Activated CD4-positive, alpha-beta T cell treated with anti-CD3 and anti-CD28 coated beads, Interleukin-2, amount 50 U/mL, for 48 hours (primary cell): ENCODE measurements around the gene ZBTB48.

Experiments
- DNase-seq, 2 experiments: peaks; one replicate each; pipeline ENCODE4 v3.0.0-alpha.2; 2020

Gene ZBTB48

GRCh38 chr1:6614019-6614928 is 34.5 kb downstream of the ZBTB48 start:
- peak; percentile 61 to 65 for DNase-seq

GRCh38 chr1:6614929-6615785 is 35.4 kb downstream of the ZBTB48 start:
- DNase-seq: no peak

GRCh38 chr1:6619045-6619444 is 39.3 kb downstream of the ZBTB48 start:
- no peak for DNase-seq

GRCh38 chr1:6621429-6622391 is 41.9 kb downstream of the ZBTB48 start:
- no peak for DNase-seq

- DNase-seq: no peak
These were observed 42.8 kb downstream of the ZBTB48 start for GRCh38 chr1:6622396-6623152.

GRCh38 chr1:6623269-6623965 is 43.6 kb downstream of the ZBTB48 start:
- DNase-seq: no peak

GRCh38 chr1:6624710-6625583 is 45.2 kb downstream of the ZBTB48 start, which contains the start of gene THAP3:
TSS of gene THAP3 (plus strand) at chr1:6624868. CDS start at chr1:6625219, 351 bp downstream.
- peak; percentile 90 for DNase-seq

- peak; percentile 27 to 42 for DNase-seq
These were observed 45.9 kb downstream of the ZBTB48 start for GRCh38 chr1:6625584-6626149.

GRCh38 chr1:6627031-6627430 is 47.2 kb downstream of the ZBTB48 start:
- no peak for DNase-seq

- DNase-seq: no peak
These were observed 48.2 kb downstream of the ZBTB48 start for GRCh38 chr1:6627841-6628545.

GRCh38 chr1:6628971-6629479 is 49.2 kb downstream of the ZBTB48 start:
- no peak for DNase-seq

GRCh38 chr1:6630027-6630426 is 50.2 kb downstream of the ZBTB48 start:
- DNase-seq: no peak

GRCh38 chr1:6631058-6631457 is 51.3 kb downstream of the ZBTB48 start:
- no peak for DNase-seq

- DNase-seq: no peak
These were observed 53.1 kb downstream of the ZBTB48 start for GRCh38 chr1:6632588-6633514.

GRCh38 chr1:6634371-6635052 is 54.7 kb downstream of the ZBTB48 start:
- peak; percentile 48 to 64 for DNase-seq

GRCh38 chr1:6635161-6635909 is 55.5 kb downstream of the ZBTB48 start:
- DNase-seq: no peak
